WERI-Rb-1 (cell line): ENCODE data around the gene EPN3.

Source experiments
- DNase-seq: peaks from one replicate; pipeline ENCODE4 v3.0.0-alpha.2; 2020
- H3K27ac ChIP-seq: fragments of 250-450 bp; sonication (Bioruptor Pico); 2 replicates; pipeline ENCODE4 v1.5.1; 2020; ENCODE audit warnings: mild to moderate bottlenecking, moderate library complexity
- H3K27me3 ChIP-seq: fragments of 250-450 bp; sonication (Bioruptor Pico); 2 replicates; pipeline ENCODE4 v1.5.1; 2021; ENCODE audit warnings: mild to moderate bottlenecking, low read depth, moderate library complexity; ENCODE audit not compliant: insufficient read depth, severe bottlenecking
- H3K36me3 ChIP-seq: fragments of 250-450 bp; sonication (Bioruptor Pico); 2 replicates; pipeline ENCODE4 v1.5.1; 2020; ENCODE audit warnings: mild to moderate bottlenecking, moderate library complexity
- H3K4me3 ChIP-seq: 2 replicates; pipeline ENCODE4 v1.5.1; 2011; ENCODE audit warnings: low read depth, mild to moderate bottlenecking, control low read depth, low read length
- H3K9me3 ChIP-seq: fragments of 250-450 bp; sonication (Bioruptor Pico); 2 replicates; pipeline ENCODE4 v1.5.1; 2021; ENCODE audit warnings: mild to moderate bottlenecking, moderate library complexity; ENCODE audit not compliant: severe bottlenecking
- CTCF ChIP-seq: IDR thresholded peaks from 2 replicates; pipeline ENCODE4 v1.5.1; 2011; ENCODE audit warnings: low read depth, mild to moderate bottlenecking, control low read depth, inconsistent platforms, low read length

Gene EPN3

DNA sequence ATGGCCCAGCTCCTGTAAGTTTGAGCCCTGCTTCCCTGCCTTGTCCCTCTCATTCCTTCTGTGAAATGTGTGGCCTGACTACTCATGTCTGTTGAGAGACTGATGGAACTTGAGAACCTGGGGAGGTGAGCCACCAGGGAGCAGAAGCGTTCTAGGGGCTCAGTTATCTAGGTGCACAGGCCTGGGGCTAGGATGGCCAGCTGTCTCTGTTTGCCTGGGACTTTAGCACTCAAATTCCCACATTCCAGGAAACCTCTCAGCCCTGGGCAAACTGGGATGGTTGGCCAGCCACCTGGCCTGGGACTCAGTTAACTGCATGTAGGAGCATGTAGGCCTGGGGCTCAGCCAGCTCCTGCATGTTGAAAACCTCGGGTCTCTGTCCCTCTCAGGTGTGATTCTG lies 9.3 kb upstream of the EPN3 start:
- no peak for DNase-seq
- Histone ChIP-seq H3K9me3 (no peaks in the 10 kb centered on the region), H3K36me3 (no peaks in the 10 kb centered on the region), H3K27me3 (no peaks in the 10 kb centered on the region), H3K27ac (no peak overlapping the region), H3K4me3 (no peak overlapping the region)
- TF ChIP-seq CTCF: no peak

DNA sequence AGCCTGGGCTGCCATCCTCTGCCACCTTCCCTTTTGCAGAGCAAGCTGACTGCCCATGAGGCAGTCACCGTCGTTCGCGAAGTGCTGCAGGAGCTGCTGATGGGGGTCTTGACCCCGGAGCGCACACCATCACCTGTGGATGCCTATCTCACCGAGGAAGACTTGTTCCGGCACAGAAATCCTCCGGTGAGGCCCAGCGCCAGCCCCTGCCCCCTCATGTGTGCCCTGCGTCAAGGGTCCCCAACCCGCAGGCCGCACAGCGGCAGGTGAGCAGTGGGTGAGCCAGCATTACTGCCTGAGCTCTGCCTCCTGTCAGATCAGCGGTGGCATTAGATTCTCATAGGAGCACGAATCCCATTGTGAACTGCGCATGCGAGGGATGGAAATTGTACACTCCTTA lies 7.7 kb upstream of the EPN3 start:
- Histone ChIP-seq H3K4me3 (no peak overlapping the region), H3K36me3 (no peaks in the 10 kb centered on the region), H3K27ac (no peak overlapping the region), H3K9me3 (no peaks in the 10 kb centered on the region), H3K27me3 (no peaks in the 10 kb centered on the region)
- TF ChIP-seq CTCF: no peak
- no peak for DNase-seq

- Histone ChIP-seq H3K4me3 (no peak overlapping the region), H3K27me3 (no peaks in the 10 kb centered on the region), H3K36me3 (no peaks in the 10 kb centered on the region), H3K27ac (no peak overlapping the region), H3K9me3 (no peaks in the 10 kb centered on the region)
- TF ChIP-seq CTCF: no peak
- no peak for DNase-seq
These were observed 5.3 kb upstream of the EPN3 start for GRCh38 chr17:50527155-50527762.

DNA sequence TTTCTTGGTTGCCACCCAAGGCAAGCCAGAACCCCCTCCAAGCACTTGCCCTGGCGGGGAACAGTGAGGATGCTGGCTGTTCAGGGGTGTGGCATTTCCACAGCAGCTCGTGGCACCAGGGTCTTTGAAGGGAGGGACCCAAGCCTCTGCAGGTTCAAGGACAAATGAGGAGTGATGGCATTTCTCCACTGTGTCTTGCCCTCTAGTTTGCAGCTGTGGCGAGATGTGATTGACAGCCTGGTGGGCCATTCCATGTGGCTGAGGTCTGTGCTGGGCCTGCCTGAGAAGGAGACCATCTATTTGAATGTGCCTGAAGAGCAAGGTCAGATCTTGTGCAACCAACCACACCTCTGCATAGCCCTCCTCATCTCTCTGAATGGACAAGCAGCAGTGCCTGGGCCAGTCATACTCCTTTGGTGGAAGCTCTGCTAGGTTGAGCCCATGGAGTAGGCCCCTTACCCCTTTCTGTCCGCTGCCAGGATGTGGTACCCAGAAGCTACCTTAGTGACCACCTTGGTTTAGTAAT lies 4.5 kb upstream of the EPN3 start:
- DNase-seq: no peak
- H3K27ac ChIP-seq: no peak overlapping the region
- H3K4me3 ChIP-seq: no peak overlapping the region
- H3K27me3 ChIP-seq: no peaks in the 10 kb centered on the region
- no peaks in the 10 kb centered on the region for H3K9me3 ChIP-seq
- no peak for TF ChIP-seq CTCF
- H3K36me3 ChIP-seq: no peaks in the 10 kb centered on the region

- Histone ChIP-seq H3K4me3 (no peak overlapping the region), H3K27ac (no peak overlapping the region), H3K27me3 (no peaks in the 10 kb centered on the region), H3K36me3 (no peaks in the 10 kb centered on the region), H3K9me3 (no peaks in the 10 kb centered on the region)
- TF ChIP-seq CTCF: no peak
- DNase-seq: no peak
These were observed 2.7 kb upstream of the EPN3 start for GRCh38 chr17:50529849-50530248.
